ENCODE data around the gene FASTKD1. TPM values are rescaled to one million over a fixed set of nuclear protein-coding genes. Genes with fewer than 3 reads are reported as not detected.

The FASTKD1 gene
- total and polyA plus RNA-seq, 10 of the 15 experiments (the other 5 are each of a cell fraction or from before 2014, with no cell fraction given): 45.6 to 76.1 (median 63.4) TPM

- ChIA-PET CTCF (no interaction called here), RAD21 (ENCODE audit: unreplicated experiment) (no interaction called here), SMC1A (ENCODE audit: uncharacterized antibody, unreplicated experiment) (no interaction called here), POLR2A (no interaction called here)
- 96% methylated on average over 1 of the region's 1 CpG for WGBS (ENCODE audit: insufficient coverage, insufficient replicate concordance, low lambda C conversion rate, missing lambda C conversion rate)
- TF ChIP-seq IRF3 (IDR thresholded peaks at IDR 0.05) (no peak), NKRF (conservative IDR thresholded peaks at IDR 0.05) (no peak), ZSCAN29 (IDR thresholded peaks at IDR 0.05) (no peak), ZBTB33 (IDR thresholded peaks at IDR 0.05) (no peak), CREB1 (IDR thresholded peaks at IDR 0.05; ENCODE audit: low read depth) (no peak), YBX1 (IDR thresholded peaks at IDR 0.05) (no peak), SP1 (IDR thresholded peaks at IDR 0.05; ENCODE audit: low read depth, low read length) (no peak), RFX5 (IDR thresholded peaks at IDR 0.05; ENCODE audit: low read depth, low read length) (no peak)
- Histone ChIP-seq H3K27me3 (replicated peaks in 1 of 2; ENCODE audit: control insufficient read depth in 2 of 2, insufficient read depth in 2 of 2, low read length in 1 of 2) (no peaks in the 10 kb centered on the region; a peak in 1 of 4 replicates), H3K4me1 (ENCODE audit: control insufficient read depth, insufficient read depth, low read length) (no peaks in the 10 kb centered on the region), H3K27ac (ENCODE audit: control insufficient read depth, insufficient read depth) (no peak overlapping the region), H4K20me1 (ENCODE audit: control insufficient read depth, insufficient read depth) (no peaks in the 10 kb centered on the region), H3K79me2 (ENCODE audit: control insufficient read depth, insufficient read depth, low read length) (no peaks in the 10 kb centered on the region), H3K9ac (ENCODE audit: control insufficient read depth, insufficient read depth, low read length) (no peak overlapping the region), H2AFZ (ENCODE audit: control insufficient read depth, low read depth, low read length) (no peak overlapping the region), H3K4me3 (no peak overlapping the region), H3K4me2 (ENCODE audit: control insufficient read depth, insufficient read depth) (no peak overlapping the region), H3K9me3 (replicated peaks; ENCODE audit: control insufficient read depth, insufficient read depth, low read length) (no peaks in the 10 kb centered on the region), H3K36me3 (ENCODE audit: control insufficient read depth in 2 of 2, insufficient read depth in 2 of 2, low read length in 1 of 2) (no peaks in the 10 kb centered on the region)
- no peak for FAIRE-seq
- no TSS peak for BruUV-seq (replicated peaks)
- no peak for DNase-seq (ENCODE audit: low read depth, low spot score)
- ATAC-seq: no peak
- intact Hi-C loops (cut with micrococcal nuclease; ENCODE audit: unreplicated experiment): no loop called here
- in situ Hi-C loops (cut with MboI): no loop called here
Observed at GRCh38 chr2:169511818-169512217, 61.8 kb downstream of the FASTKD1 start.

Measured in GM12878 (cell line).